Chondrocyte (in vitro differentiated cells): ENCODE data around the gene STS. TPM values are rescaled to one million over a fixed set of nuclear protein-coding genes. Genes with fewer than 3 reads are reported as not detected.

Experiments used
- DNase-seq: peaks from one replicate; pipeline ENCODE4 v3.0.0; 2021; ENCODE audit warnings: mixed read lengths, low spot score
- H3K27ac Mint-ChIP-seq: one replicate; pipeline ENCODE4 v1.8.0; 2021; ENCODE audit warnings: mild to moderate bottlenecking, moderate library complexity, mixed read lengths; ENCODE audit not compliant: unreplicated experiment
- H3K27me3 Mint-ChIP-seq: 2 replicates; pipeline ENCODE4 v1.8.0; 2021; ENCODE audit warnings: low read depth, mixed read lengths
- H3K36me3 Mint-ChIP-seq: 2 replicates; pipeline ENCODE4 v1.8.0; 2021; ENCODE audit warnings: low read depth, mixed read lengths
- H3K4me1 Mint-ChIP-seq: 2 replicates; pipeline ENCODE4 v1.8.0; 2021; ENCODE audit warnings: low read depth, mild to moderate bottlenecking, mixed read lengths
- H3K4me3 Mint-ChIP-seq: one replicate; pipeline ENCODE4 v1.8.0; 2021; ENCODE audit warnings: mild to moderate bottlenecking, moderate library complexity, mixed read lengths; ENCODE audit not compliant: unreplicated experiment
- H3K9me3 Mint-ChIP-seq: 2 replicates; pipeline ENCODE4 v1.8.0; 2021; ENCODE audit warnings: low read depth, mixed read lengths
- long read RNA-seq: library from polyadenylated mRNA; stranded (forward); transcript quantifications from one replicate; pipeline ENCODE4 v2.0.0, GENCODE V29; 2021
- total RNA-seq: library from RNA; stranded (reverse); gene quantifications from 3 replicates; pipeline ENCODE4 v1.2.1, GENCODE V29; 2021
- TF ChIP-seq, protein P1 (sequence below): fragments of 200-600 bp; sonication (generic); IDR thresholded peaks from 2 replicates; pipeline ENCODE4 v1.5.0; 2021; ENCODE audit warnings: antibody characterized with exemption, mild to moderate bottlenecking, moderate library complexity

Gene STS, protein sequence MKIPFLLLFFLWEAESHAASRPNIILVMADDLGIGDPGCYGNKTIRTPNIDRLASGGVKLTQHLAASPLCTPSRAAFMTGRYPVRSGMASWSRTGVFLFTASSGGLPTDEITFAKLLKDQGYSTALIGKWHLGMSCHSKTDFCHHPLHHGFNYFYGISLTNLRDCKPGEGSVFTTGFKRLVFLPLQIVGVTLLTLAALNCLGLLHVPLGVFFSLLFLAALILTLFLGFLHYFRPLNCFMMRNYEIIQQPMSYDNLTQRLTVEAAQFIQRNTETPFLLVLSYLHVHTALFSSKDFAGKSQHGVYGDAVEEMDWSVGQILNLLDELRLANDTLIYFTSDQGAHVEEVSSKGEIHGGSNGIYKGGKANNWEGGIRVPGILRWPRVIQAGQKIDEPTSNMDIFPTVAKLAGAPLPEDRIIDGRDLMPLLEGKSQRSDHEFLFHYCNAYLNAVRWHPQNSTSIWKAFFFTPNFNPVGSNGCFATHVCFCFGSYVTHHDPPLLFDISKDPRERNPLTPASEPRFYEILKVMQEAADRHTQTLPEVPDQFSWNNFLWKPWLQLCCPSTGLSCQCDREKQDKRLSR
- 10.9 to 12.5 TPM (median 12.1 TPM) in 3 replicates for total RNA-seq
- long read RNA-seq, partial matches to known transcripts: 6 of 18 reads
- long read RNA-seq, other reads (novel, unspliced or antisense): 12 of 18 reads

DNA sequence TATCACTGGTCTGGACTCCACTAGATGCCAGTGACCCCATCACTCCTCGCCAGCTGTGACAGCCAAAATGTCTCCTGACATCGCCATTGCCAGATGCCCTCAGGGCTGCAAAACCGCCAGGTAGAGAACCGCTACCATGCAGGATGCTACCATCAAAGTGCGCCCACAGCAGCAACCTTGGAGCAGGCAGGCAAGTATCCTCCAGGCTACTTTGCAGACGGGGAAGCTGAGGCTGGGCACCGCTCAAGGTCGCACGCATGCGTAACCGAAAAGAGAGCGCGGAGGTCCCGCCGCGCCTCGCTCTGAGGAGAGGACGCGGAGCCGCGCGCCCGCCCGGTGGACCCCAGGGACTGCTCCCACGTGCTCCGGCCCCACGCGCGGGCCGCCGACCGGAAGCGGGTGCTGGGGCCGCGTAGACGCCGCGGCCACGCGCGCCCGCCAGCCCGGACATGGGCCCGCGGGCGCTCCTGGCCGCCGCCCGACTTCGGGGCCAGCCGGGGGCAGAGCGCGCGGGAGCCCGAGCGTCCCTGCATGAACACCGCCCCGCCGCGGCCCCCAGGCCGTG, at the start of gene STS:
STS (plus strand) TSS at position 300 of the 565 bp plus-strand sequence. CDS start 105,488 bp downstream, outside the sequence.
- TF ChIP-seq, protein P1, sequence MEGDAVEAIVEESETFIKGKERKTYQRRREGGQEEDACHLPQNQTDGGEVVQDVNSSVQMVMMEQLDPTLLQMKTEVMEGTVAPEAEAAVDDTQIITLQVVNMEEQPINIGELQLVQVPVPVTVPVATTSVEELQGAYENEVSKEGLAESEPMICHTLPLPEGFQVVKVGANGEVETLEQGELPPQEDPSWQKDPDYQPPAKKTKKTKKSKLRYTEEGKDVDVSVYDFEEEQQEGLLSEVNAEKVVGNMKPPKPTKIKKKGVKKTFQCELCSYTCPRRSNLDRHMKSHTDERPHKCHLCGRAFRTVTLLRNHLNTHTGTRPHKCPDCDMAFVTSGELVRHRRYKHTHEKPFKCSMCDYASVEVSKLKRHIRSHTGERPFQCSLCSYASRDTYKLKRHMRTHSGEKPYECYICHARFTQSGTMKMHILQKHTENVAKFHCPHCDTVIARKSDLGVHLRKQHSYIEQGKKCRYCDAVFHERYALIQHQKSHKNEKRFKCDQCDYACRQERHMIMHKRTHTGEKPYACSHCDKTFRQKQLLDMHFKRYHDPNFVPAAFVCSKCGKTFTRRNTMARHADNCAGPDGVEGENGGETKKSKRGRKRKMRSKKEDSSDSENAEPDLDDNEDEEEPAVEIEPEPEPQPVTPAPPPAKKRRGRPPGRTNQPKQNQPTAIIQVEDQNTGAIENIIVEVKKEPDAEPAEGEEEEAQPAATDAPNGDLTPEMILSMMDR: no peak
- peak within 1 kb of the TSS; percentile 87 for H3K4me3 Mint-ChIP-seq

DNA sequence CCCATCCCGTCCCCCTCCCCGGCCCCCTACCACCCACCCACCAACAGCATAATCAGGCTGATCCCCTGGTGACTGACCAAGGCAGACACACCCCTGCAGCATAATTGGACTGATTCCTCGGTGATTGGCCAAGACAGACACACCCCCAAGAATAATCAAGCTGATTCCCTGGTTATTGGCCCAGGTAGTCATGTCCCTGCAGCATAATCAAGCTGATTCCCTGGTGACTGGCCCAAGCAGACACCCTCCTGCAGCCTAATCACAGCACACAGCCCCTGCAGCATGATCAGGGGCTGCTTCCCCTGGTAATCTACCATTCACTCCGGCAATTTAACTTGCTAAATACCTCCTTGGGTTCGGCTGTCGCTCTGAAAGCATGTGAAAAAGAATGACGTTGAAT, 47.5 kb upstream of the STS start:
- Mint-ChIP-seq H3K27ac (no peak overlapping the region), H3K27me3 (no peaks in the 10 kb centered on the region), H3K9me3 (peaks cover 10% of the 10 kb centered on the region), H3K4me3 (no peak overlapping the region), H3K4me1 (no peaks in the 10 kb centered on the region), H3K36me3 (peaks cover 19% of the 10 kb centered on the region)
- no peak for DNase-seq
- TF ChIP-seq, protein P1: no peak

More for the DNA sequence above, at the start of gene STS:
- no peaks in the 10 kb centered on the region for H3K36me3 Mint-ChIP-seq
- peak within 1 kb of the TSS; percentile 68 for H3K27ac Mint-ChIP-seq
- no peaks in the 10 kb centered on the region for H3K27me3 Mint-ChIP-seq
- DNase-seq: no peak
- H3K9me3 Mint-ChIP-seq: no peaks in the 10 kb centered on the region
- peaks cover 12% of the 10 kb centered on the region for H3K4me1 Mint-ChIP-seq

DNA sequence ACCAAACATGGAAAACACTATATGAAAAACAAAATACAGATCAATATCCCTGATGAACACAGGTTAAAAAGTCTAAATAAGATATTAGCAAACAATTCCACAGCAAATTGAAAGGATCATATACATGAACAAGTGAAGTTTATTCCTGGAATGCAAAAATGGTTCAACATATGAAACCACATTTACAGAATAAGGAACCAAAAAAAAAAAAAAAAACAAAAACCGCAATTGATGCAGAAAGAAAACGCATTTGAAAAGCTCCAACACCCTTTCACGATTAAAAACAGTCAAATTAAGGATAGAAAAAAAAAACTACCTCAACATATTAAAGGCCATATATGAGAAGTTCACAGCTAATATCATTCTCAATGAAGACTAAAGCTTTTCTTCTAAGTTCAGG, 45.4 kb upstream of the STS start:
- H3K27ac Mint-ChIP-seq: no peak overlapping the region
- TF ChIP-seq, protein P1: no peak

DNA sequence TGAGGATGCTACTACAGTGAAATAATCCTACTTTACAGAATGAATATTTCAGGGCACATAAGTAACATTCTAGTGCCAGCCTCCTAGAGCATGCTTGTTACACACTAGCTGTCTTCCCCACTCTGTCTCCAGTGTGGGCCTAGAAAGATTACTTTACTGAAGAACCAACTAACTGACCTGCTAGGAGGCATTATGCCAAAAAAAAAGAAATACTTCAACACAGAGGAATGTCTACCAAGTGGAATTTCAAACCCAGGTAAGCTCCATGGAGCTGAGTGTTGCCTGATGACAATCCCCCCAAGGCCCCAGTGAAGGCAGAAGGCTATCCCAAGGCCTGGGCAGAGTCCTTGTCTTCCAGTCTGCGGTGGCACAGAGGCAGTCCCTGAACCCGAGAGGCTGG, 40.9 kb upstream of the STS start:
- no peak overlapping the region for H3K27ac Mint-ChIP-seq
- TF ChIP-seq, protein P1: no peak
- DNase-seq: no peak

More for the DNA sequence above, 45.4 kb upstream of the STS start:
- no peak for DNase-seq
- Mint-ChIP-seq H3K9me3 (peaks cover 10% of the 10 kb centered on the region), H3K27me3 (no peaks in the 10 kb centered on the region), H3K4me1 (no peaks in the 10 kb centered on the region), H3K4me3 (no peak overlapping the region), H3K36me3 (peaks cover 21% of the 10 kb centered on the region)

DNA sequence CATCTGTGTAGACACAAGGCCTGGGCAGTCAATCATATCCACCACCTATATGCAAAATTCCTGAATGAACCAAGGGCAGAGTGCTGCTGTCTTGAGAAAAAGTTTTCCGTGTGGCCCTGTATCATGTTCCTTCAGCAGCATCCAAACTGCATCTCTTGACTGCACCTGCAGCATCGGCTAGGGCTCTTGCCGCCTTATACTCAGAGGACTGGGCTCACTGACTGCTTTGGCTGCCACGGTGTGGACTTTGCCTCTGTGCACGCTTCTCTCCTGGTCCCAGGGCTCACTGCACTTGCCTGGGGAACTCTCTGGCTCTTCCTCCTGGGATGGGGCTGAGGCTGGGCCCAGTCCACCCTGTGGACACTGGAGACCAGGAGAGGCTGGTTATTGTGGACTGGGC, 39.5 kb upstream of the STS start:
- Mint-ChIP-seq H3K9me3 (peaks cover 5% of the 10 kb centered on the region), H3K27me3 (no peaks in the 10 kb centered on the region), H3K27ac (no peak overlapping the region), H3K36me3 (peaks cover 12% of the 10 kb centered on the region), H3K4me1 (peaks cover 23% of the 10 kb centered on the region), H3K4me3 (no peak overlapping the region)
- TF ChIP-seq, protein P1: no peak
- no peak for DNase-seq

More for the DNA sequence above, 40.9 kb upstream of the STS start:
- no peak overlapping the region for H3K4me3 Mint-ChIP-seq
- no peaks in the 10 kb centered on the region for H3K27me3 Mint-ChIP-seq
- peaks cover 10% of the 10 kb centered on the region for H3K9me3 Mint-ChIP-seq
- peaks cover 17% of the 10 kb centered on the region for H3K36me3 Mint-ChIP-seq
- peaks cover 23% of the 10 kb centered on the region for H3K4me1 Mint-ChIP-seq
